ENCODE results near the gene SLC38A5. TPM values are rescaled to one million over a fixed set of nuclear protein-coding genes. Genes with fewer than 3 reads are reported as not detected.

SLC38A5 gene
- total and polyA plus RNA-seq, 2 of the 13 experiments (the other 11 are each of a cell fraction or from before 2014, with no cell fraction given) = 46.1 to 73.4 TPM

- peak overlapping the region; percentile 67 for H3K27ac ChIP-seq (ENCODE audit: extremely low read length, insufficient read depth, low read length)
- intact Hi-C loops (cut with micrococcal nuclease; ENCODE audit: unreplicated experiment) (no loop called here), in situ Hi-C loops (cut with HindIII; ENCODE audit: extremely low pct_ligation_motif_present, low pct_unique_long_range_greater_than_20kb) (no loop called here)
- no peaks in the 10 kb centered on the region; a peak in 1 of 5 replicates for H3K27me3 ChIP-seq (ENCODE audit: control insufficient read depth in 1 of 2, insufficient read depth in 2 of 2, low read length in 2 of 2)
- no peak for ATAC-seq
- no TSS peak for BruUV-seq (replicated peaks)
- DNase-seq (ENCODE audit: low spot score) = no peak
- H4K20me1 ChIP-seq (ENCODE audit: insufficient read depth, low read length) = peaks cover 2% of the 10 kb centered on the region; the same call in 1 of the 2 replicates
- H3K4me1 ChIP-seq (ENCODE audit: insufficient read depth, low read length) = peaks cover 60% of the 10 kb centered on the region
- peak overlapping the region; percentile 27 for H2AFZ ChIP-seq (ENCODE audit: low read length)
- H3K79me2 ChIP-seq (ENCODE audit: insufficient read depth, low read length) = peaks cover 8% of the 10 kb centered on the region
- peak overlapping the region; percentile 73 for H3K9ac ChIP-seq (ENCODE audit: insufficient read depth, low read depth, low read length)
- 3% methylated on average over 11 of the region's 18 CpGs for WGBS (ENCODE audit: low lambda C conversion rate)
- ChIA-PET POLR2A (interaction anchor here (3.7 kb wide), 1 partner anchor 25 kb away, joined by 16 read pairs; no protein-coding TSS in a partner anchor), CTCF (ENCODE audit: low intra/inter-chr PET ratio, low total read pairs) (no interaction called here)
- H3K9me3 ChIP-seq (ENCODE audit: low read length) = no peaks in the 10 kb centered on the region
- H3K36me3 ChIP-seq (replicated peaks in 1 of 2; ENCODE audit: control insufficient read depth in 1 of 2, insufficient read depth in 2 of 2, low read length in 2 of 2) = no peaks in the 10 kb centered on the region
- H3K4me3 ChIP-seq (replicated peaks in 1 of 3; ENCODE audit: insufficient read depth in 1 of 3, low read depth in 2 of 3, low read length in 3 of 3) = peak overlapping the region; percentile 63 to 74 (median 74)
- no peak for FAIRE-seq
- H3K4me2 ChIP-seq (ENCODE audit: low read depth, low read length) = peak overlapping the region; percentile 96
- no peak for TF ChIP-seq TCF12 (IDR thresholded peaks at IDR 0.05)
- no peak for TF ChIP-seq TCF12 (CRISPR knock-in tag; IDR thresholded peaks at IDR 0.05)
- no peak for TF ChIP-seq ZNF7 (CRISPR knock-in tag; IDR thresholded peaks at IDR 0.05)
- TF ChIP-seq SAP130 (CRISPR knock-in tag; IDR thresholded peaks at IDR 0.05; ENCODE audit: low read depth) = peak; percentile 48; the same call in 1 of the 2 replicates
- TF ChIP-seq MAX (IDR thresholded peaks at IDR 0.05) = peak; percentile 74; the same call in 1 of the 2 replicates
- no peak for TF ChIP-seq KDM1A (CRISPR knock-in tag; IDR thresholded peaks at IDR 0.05)
- TF ChIP-seq ATF1 (CRISPR knock-in tag; IDR thresholded peaks at IDR 0.05) = no peak
- TF ChIP-seq ZBTB37 (CRISPR knock-in tag; IDR thresholded peaks at IDR 0.05) = no peak
- no peak for TF ChIP-seq DNMT3B (CRISPR knock-in tag; conservative IDR thresholded peaks at IDR 0.05)
- TF ChIP-seq ZNF597 (CRISPR knock-in tag; IDR thresholded peaks at IDR 0.05) = no peak
- no peak for TF ChIP-seq CREB1 (IDR thresholded peaks at IDR 0.05)
- no peak for TF ChIP-seq CREB1 (CRISPR knock-in tag; IDR thresholded peaks at IDR 0.05)
- no peak for TF ChIP-seq ASH2L (IDR thresholded peaks at IDR 0.05; ENCODE audit: insufficient read length, low read depth, low read length)
- TF ChIP-seq MNT (IDR thresholded peaks at IDR 0.05) = peak; percentile 44; the same call in 1 of the 2 replicates
- 0 out of 2 replicates have a peak, but pooled peaks have one; percentile 21 for TF ChIP-seq PATZ1 (CRISPR knock-in tag; IDR thresholded peaks at IDR 0.05)
- no peak for TF ChIP-seq ZNF20 (CRISPR knock-in tag; IDR thresholded peaks at IDR 0.05)
- TF ChIP-seq MYC (CRISPR knock-in tag; IDR thresholded peaks at IDR 0.05; ENCODE audit: borderline replicate concordance) = peak; percentile 69
- TF ChIP-seq TFDP1 (CRISPR knock-in tag; IDR thresholded peaks at IDR 0.05; ENCODE audit: borderline replicate concordance) = peak; percentile 25; the same call in 1 of the 2 replicates
- no peak for TF ChIP-seq ZNF256 (CRISPR knock-in tag; conservative IDR thresholded peaks at IDR 0.05)
- TF ChIP-seq NFYC (CRISPR knock-in tag; IDR thresholded peaks at IDR 0.05) = no peak
These were observed 1.8 kb downstream of the SLC38A5 start for GRCh38 chrX:48468247-48468671.

All from HepG2 (cell line).